Measurements from ENCODE around the gene ST8SIA1.

ST8SIA1 gene

DNA sequence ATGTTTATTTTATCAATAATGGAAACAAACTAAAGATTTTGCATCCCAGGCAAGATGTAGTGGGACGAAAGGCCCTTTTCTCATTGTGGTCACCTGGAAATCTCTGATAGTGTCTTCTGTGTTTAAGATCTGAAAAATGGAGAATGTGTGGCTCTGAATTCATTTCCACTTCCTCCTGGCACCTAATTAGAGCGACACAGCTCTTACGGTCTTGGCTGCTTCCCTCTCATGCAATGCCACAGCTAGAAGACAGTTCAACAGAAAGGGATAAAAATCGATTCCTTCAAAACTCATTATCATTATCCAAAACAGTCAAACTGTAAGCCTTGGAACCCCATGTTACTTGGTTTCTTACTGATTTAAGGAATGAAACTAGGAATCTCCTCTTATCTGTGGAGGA, 9.3 kb downstream of the ST8SIA1 start:
- DNase-seq = no peak

DNA sequence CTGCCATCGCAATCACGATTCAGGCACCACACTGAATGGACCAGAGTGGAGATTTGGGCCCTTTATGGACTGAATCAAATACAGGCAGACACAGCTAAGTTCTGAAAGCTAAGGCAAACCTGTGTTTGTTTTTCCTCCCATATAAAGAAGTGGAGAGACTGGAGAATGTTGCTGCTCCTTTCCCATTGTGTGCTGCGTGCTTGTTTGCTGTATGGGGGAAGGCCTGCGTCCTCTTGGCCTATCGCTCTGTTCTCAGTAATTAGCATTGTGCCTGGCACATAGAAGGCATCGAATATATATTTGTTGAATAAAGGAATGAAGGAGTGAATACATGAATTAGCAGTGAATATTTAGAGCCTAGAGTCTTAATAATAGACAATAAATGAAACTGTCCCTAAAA, 12.4 kb downstream of the ST8SIA1 start:
- DNase-seq = no peak

DNA sequence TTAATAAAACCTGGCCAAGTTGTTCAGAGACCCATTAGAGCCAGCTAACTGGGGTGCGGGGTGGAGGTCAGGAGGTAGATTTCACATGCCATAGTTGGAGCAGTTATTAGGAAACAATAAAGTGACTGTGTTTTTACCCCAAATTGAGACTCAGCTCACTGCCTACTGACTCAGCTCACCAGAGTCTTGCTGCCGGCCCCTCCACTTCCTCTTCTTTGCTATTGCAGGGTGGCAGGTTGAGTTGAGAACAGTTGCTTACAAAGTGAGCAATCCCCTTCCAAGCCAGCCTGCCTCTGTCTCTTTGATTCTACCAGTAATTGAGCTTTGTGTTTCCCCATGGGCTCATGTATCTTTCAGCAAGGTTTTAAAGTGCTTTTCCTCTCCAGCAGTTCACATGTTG, 12.9 kb downstream of the ST8SIA1 start:
- no peak for DNase-seq

DNA sequence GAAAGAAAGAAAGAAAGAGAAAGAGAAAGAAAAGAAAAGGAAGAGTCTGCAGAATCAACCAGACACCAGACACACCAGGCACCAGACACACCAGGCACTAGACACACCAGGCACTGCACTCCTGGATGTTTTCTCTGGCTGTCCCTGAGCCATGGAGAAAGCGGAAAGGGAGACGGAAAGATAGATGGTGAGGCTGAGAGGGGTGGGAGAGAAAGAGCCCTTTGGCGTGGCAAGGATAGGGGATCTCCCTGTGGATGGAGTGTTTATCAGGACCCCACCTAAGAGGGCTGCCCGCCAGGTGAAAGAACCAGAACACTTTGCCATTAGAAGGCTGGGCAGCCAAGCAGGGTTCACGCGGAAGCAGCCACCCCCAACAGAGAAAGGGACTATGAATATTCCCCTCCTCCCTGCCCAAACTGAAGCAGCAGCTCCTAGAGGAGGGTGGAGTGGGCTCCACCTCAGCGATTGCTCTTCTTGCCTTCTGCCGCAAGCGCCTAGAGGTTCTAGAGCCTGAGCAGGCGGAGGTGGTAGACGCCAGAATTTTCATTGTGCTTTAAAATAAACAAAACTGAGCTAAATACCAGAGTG, 13.4 kb downstream of the ST8SIA1 start:
- no peak for DNase-seq

DNA sequence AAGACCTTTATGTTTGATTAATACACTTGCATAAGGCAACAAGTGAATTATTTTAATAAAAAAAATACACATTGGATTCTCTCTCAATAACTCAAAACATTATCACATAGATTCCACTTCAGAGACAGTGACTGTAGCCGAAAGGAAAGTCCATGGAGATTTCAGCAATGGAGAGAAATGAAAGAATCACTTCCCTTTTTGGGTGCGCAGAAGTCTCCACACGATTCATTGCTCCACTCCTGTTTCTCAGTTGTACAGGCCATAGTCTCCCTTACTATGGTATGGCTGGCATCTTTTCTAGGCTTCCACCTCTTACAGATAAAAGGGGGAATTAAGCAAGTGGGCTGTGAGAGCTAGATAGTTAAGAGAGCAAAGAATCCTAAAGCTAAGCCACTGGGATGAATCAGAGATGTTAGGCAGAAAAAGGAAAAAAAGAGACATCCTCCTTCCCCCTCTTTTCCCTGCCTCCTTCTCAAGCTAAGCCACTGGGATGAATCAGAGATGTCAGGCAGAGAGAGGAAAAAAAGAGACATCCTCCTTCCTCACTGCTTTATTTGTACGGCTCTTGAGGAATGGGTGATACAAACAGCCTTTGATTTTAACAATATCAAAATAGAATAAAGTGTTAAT, 16.3 kb downstream of the ST8SIA1 start:
- no peak for DNase-seq

DNA sequence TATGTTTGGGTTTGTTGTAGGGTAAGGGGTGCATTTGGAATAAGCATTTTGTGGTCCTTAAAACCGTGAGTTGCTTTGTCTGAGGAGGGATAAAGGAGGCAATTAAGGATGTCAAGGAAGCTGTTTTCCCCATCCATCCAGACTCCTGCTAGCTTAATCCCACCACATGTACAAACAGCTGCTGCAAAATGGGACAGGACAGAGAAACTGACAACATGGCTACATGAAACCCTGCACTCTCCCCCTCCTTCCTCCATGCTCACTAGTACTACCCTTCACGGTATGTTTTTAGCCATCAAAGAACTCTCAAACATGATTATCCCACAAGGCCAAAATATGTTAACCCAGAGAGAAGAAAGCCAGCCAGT, 20.6 kb downstream of the ST8SIA1 start:
- DNase-seq = no peak

DNA sequence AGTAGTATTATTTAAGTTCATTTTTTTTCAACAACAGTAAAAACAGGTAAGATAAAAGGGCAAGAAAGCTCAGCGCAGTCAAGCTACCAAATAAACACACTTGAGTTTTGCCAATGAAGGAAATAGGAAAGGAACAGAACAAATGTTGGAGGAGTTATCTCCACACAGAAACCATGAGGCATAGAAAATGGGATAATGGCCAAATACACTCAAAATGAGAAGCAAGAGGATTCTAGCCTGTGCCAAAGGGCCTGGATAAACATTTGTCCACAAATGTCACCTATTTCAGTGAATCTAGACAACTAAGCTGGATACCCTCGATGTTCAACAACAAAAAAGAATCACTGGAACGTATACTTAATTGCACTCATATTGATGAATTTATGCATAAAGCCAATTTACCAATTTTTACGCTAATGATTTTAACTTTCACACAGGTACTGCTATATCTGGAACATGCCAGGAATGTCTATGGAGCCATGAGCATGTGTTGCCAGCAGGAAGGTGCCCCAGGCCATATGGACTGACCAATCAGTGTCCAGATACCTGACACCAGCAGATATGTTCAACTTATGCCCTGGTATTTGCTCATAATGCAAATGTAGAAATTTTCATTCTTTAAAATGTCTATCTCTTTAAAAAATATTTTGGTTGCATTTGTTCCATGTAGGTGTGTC, 21.1 kb downstream of the ST8SIA1 start:
- no peak for DNase-seq

DNA sequence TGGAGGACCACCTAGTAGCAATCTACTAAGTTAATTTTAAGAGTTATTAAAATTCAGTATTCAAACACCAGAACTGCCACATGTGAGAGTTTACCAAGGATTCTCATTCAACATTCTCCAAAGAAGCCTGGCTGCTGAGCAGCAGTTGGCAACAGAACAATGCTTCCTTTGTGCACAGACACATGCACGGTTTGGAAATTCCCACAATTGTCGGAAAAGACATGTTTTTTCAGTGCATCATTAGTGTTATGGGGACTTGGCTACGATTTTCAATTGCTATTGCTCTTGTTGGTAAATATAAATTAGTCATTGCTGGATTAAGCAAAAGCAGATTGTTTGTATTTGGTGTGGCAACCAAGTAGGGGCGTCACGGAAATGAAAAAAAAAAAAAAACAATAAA, 22.2 kb downstream of the ST8SIA1 start:
- no peak for DNase-seq

DNA sequence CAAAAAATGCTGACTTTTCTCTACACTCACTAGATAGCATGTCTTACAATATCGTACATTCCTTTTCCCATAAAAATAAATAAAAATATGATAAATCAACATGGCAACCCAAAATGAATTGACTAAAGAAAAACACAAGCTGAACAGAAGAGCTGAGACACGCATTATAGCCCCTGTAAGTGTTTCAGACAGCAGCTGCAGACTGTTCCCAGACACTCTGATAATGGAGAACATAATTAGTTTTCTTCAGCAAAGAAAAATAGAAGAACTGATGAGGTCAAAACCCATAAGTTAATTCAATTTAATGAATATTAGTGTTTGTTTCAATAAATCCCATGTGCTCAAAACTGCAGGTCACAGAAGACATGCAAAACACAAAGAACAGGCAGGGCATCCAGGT, 23.8 kb downstream of the ST8SIA1 start:
- no peak for DNase-seq

DNA sequence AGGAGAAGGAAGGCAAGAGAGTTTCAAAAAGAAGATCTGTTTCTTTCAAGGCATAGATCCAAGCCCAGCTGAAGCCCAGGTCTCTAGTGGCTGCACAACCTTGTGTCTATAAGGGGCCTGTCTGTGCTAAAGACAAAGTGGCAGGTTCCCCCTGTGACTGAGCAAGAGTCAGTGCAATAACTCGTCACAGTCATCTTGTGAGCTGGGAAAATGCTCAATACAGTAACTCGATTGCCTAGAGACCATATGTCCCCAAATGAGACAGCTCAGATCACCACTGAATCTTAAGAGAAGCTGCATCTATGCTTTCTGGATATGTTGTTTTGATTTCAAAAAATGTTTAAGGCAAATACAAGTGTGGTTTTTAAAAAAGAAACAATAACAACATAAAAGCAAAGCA, 24.2 kb downstream of the ST8SIA1 start:
- no peak for DNase-seq

DNA sequence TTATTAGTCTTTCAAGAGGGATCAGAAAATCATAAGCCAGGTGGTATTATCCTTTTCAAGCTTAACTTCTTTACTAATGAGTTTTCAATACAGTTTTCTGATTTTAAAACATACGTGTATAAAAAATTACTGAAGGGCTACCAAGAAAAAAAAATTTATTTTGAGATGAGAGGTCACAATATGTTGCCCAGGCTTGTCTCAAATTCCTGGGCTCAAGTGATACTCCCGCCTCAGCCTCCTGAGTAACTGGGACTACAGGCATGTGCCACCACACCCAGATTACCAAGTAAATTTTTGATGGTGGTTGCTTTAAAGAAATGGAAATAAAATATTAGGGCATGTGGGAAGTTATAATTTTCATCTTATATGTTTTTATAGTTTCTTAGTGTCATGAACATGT, 26.7 kb downstream of the ST8SIA1 start:
- DNase-seq = no peak

DNA sequence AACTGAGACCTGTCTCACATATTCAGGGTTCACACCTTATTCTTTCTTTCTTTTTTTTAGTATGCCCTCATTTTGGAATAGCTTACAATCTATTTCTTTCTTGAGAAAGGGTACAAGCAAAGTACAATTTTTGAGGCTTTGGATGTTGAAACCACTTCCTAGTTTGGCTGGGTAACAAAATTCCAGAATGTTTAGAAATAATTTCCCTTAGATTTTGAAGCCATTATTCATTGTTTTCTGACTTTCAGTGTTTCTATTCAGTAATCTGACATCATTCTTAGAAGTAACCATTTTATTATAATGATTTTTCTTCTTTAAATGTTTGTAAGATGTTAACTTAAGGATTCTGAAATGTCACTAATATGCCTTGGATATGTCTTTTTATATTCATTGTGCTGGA, 28.2 kb downstream of the ST8SIA1 start:
- DNase-seq = no peak

DNA sequence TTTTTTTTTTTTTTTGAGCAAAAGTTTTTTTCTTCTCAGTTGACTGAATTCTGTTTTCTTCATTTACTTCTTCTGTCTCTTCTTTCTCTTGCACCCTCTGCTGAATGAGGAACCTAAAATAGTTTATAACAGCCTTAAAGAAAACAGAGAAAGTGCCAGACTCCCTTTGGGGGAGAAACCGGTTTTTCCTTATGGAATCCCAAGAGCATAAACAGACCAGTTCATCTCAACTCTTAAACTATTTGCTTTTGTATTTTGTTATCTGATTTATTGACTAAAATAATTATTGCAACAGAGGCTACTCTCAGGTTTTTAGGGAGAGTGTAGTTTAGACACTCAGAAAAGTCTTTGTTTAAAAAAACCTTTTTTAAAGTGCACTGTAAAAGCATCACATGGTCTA, 30.2 kb downstream of the ST8SIA1 start:
- DNase-seq = no peak

DNA sequence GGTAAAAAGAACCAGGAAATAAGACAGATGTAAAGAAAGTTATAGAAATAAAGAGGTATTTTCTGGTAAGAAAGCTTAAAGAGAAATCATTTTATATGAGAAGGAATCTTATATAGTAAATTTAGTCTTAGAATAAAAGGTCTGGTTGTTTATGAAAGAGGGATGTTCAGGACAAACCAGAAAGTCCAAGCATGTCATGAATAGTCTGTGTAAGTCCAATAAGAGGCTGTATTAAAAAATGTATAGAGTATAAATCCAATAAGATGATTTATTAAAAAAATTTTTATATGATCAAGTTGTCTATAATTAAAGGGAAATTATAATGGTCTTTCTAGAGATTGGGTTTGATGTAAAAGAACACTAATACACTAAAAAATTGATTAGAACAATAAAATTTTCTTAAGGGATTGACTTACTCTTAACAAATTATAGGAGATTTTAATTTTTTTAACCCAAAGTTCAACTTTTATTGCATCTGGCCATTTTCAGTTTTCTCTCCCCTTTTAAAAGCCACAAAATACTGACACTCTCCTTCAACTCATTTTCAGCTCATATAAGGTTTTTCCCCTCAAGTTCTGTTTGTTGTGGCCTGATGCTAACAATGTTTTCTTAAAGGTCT, 35.1 kb downstream of the ST8SIA1 start:
- DNase-seq = no peak

DNA sequence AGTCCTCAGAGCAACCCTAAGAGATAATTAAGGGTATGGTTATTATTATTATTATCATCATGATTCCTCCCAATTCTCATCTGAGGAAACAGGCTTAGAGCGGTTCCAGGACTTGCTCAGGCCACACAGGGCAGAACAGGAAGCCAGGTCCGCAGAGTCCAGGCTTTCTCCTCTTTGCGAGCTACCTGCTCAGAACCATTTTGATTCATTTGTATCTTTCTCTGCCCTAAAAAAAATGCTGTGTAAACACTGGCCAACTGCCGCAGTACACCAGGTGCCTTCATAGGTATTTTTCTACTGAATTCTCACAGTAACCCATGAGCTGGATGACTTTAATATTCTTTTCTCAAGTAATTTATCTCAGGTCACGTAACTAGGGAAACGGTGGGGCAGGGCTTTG, 45.3 kb downstream of the ST8SIA1 start:
- no peak for DNase-seq

DNA sequence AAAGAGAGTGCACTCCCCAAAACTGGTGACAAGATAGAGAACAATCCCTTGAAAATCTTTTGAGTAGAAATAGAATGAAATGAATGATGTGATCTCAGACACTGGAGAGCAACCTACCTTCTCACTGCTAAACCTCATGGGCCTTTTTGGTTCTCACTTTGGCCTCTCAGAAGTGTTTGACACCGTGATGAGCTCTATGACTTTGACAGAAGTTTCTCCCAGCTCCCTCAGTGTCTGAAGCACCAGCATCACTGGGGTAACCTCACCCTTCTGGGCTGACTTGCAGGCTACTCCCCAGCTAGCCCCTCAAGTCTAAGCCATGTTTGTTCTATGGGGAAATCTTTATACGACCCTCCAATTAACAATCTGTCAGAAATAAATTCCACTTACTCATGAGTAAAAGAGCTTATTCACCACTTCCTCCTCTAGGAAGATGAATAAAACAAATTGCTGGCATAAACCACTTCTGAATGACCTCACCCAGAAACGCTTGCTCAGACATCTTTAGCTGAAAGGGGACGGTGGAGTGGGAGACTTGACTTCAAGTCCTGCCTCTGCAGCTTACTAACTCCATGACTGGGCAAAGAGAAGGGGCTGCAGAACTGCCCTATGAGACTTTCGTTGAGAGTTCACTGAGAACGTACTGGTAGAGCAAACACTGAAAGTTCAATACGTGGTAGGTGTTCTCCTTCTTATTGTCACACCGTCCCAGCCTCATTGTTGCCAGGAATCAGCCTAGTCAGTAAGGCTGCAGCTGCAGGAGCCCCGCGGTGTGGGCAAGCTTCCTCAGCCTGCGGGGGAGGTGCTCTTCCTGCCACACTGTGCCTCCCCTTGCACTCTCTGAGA, 46.5 kb downstream of the ST8SIA1 start:
- no peak for DNase-seq

DNA sequence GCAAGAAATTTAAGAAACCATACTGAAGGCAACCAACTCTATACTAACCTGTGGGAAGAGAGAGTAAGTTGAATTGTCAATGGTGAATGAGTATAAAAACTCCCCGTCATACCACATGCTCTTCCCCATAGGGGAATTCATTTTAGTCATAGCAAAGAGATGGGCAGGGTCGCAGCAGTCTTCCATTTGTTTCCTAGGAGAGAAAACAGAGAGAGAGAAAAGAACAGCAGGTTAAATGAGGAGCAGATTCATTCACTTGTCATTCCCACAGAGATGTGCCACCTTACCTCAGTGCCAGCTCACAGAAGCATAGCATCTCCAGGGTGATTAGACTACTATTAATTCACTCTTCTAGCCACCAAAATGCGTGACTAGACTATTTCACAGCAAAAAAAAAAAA, 47.4 kb downstream of the ST8SIA1 start:
- no peak for DNase-seq

DNA sequence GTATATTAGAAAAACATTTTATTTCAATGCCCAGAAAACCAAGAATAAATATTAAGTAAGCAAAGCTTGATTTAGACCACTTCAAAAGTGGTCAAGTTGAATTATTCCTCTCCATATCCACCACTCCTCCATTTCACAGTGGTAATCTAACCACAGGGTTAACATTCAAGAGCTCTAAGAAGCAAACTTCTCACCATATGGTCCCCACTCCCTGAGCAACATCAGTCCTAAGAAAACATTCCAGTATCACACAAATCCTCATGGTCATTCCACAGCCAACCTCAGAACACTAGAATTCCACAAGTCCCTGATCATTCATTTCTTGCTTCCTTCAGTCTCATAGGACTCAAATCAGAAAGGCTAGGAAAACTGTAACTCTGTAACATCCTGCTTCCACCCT, 47.9 kb downstream of the ST8SIA1 start:
- DNase-seq = no peak

DNA sequence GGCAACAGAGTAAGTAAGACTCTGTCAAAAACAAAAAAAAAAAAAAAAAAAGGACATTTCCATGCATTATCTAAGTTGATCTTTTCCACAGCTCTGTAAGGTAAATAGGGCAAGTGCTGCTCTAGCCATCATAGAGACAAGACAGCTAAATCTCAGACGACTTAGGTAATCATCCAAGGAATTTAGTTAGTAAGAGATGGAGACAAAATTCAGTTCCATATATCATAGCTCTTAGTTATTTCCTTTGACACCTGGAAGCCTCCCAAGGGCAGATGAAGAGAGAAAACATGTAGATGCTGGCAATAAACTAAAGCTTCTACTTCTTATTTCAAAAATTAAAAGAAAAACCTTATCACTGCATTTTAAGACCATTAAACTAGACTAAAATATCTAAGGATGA, 48.7 kb downstream of the ST8SIA1 start:
- no peak for DNase-seq

DNA sequence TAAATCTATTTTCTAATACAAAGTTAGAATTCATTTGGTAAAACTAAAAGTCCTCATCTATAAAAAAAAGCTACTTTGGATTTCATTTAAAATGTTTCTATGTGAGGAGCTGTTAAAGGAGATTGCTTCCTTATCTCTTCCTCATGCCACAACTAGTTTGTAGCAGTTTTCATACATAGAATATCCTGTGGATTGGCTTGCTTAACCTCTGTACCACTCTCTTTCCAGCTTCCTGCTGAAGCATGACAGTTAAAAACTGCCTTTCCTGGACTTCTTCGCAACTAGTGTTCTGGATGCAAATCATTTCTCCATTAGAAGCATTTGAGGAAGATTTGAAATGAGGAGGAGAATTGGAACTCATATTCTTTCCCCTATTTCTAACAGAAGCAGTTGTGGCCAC, 49.6 kb downstream of the ST8SIA1 start:
- no peak for DNase-seq

DNA sequence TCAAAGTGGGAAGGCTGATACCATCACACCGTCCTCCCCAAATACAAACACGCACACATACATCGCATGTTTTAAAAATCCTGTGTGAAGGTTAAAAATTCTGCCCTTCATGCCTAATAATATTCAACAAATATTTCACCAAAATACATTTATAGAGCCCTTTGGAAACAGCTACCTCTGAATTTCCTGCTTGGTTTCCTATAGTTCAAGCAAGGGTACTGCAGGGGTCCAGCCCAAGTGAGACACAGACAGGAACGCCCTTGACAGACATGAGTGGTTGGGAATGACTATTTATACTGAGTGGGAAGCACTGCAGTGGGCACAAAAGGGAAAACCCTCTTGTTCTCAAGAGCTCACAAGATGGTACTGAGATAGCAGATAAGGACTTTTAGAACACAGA, 51.0 kb downstream of the ST8SIA1 start:
- DNase-seq = no peak

DNA sequence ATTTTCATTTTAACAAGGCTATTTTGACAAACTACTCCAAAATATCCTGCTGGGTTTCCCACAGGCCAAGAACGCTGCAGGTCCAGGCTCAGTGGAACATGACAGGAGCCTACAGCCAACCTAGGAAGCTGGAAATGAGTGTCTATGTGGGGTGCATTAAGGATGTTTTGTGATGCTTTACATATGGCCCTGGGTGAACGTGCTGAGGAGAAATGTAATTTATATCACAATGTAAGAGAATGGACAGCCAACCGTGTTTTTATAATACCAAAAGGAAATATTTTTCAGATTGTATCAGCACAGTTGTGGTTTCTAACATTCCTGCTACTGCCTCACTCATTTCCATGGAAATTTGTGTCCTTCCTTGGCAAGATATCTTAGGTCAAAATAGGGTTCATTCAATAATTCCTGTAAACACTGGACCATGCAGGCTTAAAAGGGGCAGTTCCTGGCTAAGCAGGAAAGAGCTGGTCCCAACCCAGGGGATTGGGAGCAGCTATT, 51.5 kb downstream of the ST8SIA1 start:
- no peak for DNase-seq

DNA sequence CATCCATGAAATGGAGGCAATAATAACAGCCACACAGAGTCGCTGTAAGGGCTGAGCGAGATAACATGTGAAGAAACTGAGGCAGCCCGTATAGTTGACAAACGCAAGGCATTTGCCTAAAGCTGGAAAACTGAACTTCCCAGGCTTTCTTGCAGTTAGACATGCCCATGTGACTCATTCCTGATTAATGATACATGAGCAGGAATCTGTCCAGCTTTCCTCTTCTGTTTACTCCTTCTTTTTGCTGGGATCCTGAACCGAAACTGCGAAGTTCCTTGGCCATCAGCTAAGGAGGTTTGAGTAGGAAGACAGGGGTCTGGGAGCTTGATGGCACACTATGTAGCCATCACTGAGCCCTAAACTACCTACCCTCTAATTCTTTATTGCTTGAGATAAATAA, 52.2 kb downstream of the ST8SIA1 start:
- no peak for DNase-seq

Data from DMS79 treated with DMSO at 0.1 percent for 48 hours (cell line).